HT1080 (cell line): ENCODE measurements around the gene RPTOR. TPM values are rescaled to one million over a fixed set of nuclear protein-coding genes. Genes with fewer than 3 reads are reported as not detected.
A peak's percentile ranks its signal among the peaks of the same experiment; 100 is the strongest.

Experiments
- DNase-seq: peaks from one replicate; pipeline ENCODE4 v3.0.0-alpha.2; 2015; ENCODE audit warnings: low read depth
- total RNA-seq: library from RNA; depleted of rRNA; stranded (reverse); fragments of >200 nt; shearing (Covaris generic); gene quantifications from 2 replicates; pipeline ENCODE4 v1.2.3, GENCODE V29; 2014

Gene RPTOR
- total RNA-seq, 1 experiment from 2014 or later = 18.5 TPM

DNA sequence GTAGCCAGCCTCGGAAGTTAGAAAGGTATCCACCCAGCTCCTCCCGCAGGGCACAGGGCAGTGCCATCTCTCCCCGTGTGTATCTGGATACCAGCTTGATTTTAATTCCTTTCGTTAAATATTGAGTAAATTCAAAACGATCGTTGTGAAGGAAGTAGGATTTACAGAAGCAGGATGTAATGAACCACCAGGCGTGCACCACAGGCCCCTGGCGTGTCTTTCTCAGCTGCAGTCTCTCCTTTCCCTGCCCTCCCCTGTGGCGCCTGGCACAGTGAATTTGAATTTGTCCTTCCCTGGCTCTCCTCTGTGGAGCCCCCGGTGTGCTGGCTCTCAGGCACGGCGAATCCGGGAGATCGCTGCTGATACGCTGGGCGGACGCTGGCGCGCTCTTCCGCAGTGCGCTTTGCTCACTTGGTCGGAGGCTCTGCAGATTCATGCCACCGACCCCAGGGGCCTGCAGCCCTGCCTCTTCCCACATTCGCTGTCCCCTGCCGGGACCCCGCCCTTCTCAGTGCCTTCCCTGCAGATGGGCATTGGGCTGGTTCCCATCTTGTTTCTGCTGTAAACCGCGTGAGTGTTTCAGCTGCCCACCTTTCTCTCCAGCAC lies 164.6 kb downstream of the RPTOR start:
- no peak for DNase-seq

DNA sequence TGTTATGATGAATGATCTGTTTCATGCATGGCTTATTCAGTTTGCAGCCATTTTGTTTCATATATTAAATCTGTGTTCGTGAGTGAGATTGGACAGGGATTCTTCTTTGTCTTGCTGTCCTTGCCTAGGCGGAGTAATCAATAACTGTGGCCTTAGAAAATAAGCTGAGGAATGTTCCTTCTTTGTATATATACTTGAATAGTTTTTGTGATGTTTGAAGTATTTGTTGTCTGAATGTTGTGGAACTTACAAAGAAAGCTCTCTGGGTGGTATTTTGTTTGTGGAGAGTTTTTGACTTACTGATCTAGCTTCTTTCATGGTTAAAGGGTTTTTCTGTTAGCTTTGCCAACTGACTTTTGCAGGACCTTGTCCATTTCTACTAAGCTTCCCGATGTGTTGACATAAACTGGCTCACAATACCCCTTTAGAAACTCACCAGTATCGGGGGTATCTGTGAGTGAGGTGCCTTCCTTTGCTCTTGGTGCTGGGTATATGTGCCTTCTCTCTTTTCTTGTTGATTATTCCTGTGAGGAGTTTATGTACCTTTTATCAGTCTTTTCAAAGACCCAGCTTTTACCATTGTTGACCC lies 166.2 kb downstream of the RPTOR start:
- no peak for DNase-seq

DNA sequence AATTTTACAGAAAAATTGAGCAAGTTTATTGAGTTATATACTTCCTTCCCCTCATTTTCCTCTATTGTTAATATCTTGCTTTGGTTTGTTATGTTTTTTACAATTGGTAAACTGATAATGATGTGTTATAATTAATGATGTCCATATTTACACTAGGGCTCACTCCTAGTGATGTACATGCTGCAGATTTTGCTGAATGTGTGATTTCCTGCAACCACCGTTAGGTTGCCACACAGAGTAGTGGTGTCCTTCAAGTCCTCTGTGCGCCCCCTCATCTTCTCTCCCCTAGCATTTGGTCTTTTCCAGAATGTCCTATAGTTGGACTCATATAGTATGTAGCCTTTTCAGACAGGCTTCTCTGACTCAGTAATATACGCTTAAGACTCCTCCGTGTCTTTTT lies 167.5 kb downstream of the RPTOR start:
- DNase-seq = no peak

DNA sequence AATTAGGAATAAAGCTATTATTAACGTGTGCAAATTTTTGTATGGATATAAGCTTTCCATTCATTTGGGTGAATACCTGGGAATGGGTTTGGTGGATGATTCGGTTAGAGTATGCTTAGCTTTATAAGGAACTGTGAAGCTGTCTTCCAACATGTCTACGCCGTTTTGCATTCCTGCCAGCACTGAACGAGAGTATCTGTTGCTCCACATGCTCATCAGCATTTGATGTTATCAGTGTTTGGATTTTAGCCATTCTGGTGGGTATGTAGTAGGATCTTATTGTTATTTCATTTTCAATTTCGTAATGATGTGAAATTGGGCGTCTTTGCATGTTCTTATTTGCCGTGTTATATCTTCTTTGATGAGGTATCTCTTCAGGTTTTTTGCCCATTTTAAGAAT lies 168.0 kb downstream of the RPTOR start:
- no peak for DNase-seq

DNA sequence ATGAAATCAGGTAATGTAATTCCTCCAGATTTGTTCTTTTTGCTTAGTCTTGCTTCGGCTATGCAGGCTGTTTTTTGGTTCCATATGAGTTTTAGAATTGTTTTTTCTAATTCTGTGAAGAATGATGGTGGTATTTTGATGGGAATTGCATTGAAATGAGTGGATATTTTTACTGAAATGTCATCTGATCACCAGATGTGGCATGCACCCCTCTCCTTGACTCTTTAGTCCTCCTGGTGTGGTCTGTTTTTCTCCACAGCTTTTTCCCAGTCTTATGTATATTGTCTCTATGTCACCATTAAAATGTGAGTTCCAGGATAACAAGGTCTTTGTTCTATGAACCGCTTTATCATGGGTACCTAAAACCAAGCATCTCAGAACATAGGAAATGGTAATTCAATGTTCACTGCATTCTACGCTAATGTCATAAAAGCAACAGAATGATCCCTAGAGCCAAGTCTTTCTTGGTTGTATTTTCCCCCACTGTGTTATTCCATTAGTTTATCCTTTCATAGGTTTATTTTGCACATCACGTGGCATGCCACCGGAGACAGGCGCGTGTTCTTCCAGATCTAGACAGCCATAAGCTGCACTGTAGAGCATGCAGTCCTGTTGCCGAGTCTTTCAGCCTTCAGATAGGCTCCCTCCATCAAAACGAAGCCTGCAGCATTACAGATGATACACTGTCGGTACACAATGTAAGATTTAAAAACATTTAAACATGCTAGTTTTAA lies 172.5 kb downstream of the RPTOR start:
- DNase-seq = no peak

DNA sequence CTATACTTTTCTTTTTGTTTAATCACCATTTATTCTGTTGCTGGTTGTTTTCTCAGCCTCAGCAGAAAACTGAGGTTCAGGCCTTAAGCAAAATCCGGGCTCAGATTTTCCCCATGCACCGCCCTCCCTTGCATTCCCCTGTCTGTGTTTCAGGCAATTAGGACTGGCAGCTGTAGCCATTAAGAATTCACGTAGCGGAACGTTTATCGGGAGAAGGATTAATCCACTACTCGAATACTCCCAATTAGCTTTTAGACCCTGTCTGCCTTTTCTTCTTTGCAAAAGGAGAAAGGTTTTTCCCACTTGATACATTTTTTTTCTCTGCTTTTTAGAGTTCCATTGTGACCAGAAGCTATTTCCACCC lies 173.1 kb downstream of the RPTOR start:
- no peak for DNase-seq

DNA sequence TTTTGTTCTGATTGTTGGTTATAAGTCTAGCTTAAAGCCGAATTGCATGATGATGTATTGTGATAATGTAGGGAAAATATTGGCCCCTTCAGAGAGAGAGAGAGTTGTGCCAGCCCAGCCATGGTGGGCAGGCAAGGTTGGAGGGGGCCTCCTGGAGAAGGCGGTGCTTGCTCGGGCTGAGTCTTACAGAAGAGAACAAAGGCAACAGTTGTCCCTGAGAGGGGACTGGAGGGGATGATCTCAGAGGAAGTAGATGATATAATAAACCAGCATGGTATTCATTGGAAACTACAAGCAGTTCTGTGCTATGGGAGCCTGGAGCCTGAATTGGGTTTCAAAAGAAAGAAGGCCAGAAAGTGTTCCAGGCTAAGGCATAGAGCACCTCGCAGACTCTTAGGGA lies 173.8 kb downstream of the RPTOR start:
- peak; percentile 67 for DNase-seq

DNA sequence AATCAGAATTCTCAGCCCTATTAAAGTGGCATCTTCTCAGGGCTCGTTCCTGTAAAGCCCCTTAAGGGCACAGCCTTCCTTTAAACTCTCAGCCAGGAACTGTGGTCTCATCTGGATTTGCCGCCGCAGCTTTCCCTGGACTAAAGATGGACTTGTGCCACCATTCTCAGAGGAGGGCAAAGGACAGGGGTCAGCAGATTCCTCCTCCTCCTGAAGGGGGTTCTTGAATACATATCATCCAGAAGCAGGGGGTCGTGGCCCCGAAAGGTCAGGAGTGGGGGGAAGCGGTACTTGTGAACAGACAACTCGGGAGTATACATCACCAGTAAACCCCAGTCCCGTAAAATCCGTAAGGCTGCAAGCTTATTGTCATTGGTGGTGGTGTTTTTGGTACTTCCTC lies 174.8 kb downstream of the RPTOR start:
- no peak for DNase-seq

DNA sequence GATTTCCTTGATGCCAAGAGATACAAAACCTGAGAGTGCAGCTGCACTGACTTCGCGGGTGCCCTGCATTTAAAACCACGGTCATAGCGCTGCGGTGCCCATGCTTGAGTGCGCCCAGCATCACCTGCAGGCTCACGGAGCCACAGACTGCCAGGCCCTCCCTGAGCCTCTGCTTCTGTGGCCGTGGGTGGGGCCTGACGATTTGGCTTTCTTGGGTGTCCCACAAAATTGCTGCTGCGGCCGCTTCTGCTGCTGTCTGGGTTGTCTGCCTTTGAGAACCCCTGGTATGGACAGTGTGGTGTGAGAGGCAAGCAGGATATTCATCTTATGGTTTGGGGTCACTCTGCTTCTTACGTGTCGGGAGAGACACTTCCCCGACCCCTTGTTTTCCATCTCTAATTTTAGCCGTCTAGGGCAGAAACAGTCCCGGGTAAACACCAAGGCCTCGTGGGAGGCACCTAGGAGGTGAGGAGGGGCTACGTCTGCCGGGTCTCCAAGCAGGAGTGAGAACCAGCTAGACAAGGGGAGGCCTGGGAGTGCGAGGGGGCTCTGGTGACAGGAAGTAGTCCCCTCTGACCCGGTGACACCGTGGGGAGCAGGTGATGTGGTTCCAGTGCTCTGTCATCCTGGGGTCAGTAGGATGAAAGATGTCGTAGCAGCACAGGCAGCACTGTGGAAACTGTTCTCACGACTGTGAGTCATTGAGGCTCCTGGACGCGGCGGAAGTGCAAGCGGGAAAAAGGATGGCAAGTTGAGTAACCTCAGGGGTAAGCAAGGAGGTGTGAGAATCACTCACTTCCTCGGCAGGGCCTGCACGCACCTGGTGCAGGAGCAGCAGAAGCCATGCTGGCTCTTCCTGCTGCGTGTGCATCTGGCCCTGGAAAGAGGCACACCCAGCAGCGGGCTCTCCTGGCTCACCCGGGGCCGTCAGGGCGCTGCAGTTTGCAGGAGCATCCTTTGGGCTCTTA lies 176.3 kb downstream of the RPTOR start:
- peak; percentile 96 for DNase-seq

DNA sequence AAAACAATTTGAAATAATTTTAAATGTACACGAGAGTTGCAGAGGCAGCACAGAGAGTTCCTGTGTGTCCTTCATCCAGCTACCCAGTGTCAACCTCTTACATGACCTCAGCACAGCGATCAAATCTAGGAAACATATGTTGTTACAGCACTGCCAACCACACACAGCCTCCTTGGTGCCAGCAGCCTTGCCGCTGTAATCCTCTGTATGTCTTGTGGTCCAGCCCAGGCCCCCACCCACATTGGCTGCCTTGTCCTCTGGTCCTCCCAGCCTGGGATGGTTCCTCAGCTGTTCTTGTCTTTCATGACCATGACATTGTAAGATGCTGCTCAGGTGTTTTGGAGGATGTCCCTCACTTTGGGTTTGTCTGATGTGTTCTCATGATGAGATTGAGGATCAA lies 178.0 kb downstream of the RPTOR start:
- no peak for DNase-seq

DNA sequence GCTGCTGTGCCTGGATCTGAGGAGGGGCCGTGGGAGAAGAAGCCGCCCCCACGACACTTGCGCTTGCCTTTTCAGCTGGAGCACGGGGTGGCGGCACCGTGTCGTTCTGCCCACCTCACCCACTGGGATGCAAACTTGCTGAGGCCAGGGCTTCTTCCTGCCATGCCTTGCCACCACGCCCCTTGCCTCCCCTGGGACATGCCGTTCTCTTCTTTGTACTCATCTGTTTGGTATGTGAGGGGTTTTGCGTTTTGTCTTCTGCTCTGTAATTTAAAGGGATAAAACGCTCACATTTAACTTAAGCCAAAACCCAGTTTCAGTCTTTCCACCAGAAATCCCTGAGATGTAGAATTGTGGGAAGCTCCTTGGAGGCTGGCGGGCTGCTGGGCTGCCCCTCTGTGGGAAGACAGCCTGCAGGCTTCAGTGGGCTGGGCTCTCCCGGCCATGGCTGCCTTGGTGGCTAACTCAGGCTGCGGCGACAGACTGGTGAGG lies 180.2 kb downstream of the RPTOR start:
- DNase-seq = peak; percentile 75

DNA sequence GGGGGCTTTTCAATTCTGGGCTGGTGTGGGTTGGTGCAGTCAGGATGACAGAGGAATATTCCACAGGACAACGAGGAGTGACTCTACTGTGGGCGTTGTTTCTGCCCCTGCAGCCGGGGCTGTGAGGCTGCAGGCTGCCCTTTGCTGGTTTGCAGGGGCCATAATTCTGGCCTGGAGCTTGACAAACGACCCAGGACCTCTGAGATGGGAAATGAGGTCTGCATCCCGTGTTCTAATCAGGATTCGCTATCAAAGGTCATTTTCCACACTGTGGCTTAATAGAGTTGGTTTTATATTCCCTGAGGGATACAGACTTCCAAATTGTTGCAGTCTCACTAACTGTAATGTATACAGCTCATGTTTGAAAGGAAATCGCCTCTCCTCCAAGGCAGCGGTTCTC lies 180.9 kb downstream of the RPTOR start:
- DNase-seq = no peak

DNA sequence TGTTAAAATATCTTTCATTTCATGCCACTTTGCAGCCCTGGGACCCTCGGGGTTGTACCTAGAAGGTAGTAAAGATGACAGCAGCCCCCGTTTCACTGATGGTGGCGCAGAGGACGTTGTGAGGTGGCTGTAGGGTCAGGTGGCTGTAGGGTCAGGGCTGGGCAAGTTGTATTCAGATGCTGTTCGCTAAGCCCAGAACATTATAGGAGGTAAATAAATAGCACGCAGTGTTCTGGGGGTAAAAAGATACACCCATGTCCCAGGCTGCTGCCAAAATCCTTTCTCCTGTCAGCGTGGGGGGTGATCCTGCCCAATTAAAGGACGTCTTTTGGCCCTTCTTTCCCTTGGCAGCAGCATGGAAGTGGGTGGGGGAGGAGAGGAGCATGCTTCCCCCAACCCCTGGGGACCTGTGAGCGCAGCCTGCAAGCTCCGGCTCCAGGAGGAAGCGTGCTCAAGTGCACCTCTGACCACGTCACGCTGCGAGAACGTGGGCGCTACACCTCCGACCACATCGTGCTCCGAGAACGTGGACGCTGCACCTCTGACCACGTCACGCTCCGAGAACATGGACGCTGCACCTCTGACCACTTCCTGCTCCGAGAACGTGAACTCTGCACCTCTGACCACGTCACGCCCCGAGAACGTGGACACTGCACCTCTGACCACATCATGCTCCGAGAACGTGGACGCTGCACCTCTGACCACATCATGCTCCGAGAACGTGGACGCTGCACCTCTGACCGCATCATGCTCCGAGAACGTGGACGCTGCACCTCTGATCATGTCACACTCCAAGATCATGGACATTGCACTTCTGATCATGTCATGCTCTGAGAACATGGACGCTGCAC lies 182.1 kb downstream of the RPTOR start:
- no peak for DNase-seq

DNA sequence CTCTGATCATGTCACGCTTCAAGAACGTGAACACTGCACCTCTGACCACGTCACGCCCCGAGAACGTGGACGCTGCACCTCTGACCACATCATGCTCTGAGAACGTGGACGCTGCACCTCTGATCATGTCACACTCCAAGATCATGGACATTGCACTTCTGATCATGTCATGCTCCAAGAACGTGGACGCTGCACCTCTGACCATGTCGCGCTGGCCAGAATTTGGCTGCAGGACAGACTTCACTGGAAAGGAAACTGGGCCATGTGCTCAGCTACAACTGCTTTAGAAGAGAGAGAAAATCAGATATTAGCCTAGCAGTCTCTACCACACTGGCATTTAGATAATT lies 182.7 kb downstream of the RPTOR start:
- no peak for DNase-seq

DNA sequence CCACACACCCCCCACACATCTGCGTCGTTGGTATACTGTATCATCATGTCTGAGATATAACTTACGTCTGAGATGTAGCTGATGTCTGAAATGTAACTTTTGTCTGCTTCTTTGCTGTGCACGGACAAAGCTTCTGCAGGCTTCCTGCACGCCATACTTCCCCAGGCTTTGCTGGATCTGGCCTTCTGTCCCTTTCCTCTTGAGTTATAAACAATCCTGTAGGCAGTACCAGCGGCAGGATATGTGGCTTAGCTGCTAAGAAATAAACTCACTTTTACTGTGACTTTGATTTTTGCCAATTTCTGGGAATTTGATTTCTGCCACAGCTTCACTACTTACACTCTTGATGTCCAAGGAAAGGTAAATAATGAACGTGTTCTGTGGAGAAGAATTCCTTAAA lies 184.4 kb downstream of the RPTOR start:
- no peak for DNase-seq

DNA sequence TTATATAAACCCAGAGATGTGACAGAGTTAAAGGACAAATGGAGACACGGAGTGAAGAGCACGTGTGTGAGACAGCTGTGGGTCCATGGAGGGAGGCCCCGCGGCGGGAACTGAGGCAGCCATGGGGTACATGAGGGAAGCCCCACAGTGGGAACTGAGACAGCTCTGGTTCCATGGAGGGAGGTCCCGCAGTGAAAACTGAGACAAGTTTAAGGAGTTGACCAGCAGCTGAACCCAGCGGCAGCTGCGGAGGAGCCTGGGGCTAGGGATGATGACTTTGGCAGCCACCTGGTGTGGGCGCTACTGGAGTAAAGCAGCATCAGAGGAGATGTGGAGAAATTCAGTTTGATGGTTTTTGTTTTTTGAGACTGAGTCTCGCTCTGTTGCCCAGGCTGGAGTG lies 185.1 kb downstream of the RPTOR start:
- DNase-seq = no peak

DNA sequence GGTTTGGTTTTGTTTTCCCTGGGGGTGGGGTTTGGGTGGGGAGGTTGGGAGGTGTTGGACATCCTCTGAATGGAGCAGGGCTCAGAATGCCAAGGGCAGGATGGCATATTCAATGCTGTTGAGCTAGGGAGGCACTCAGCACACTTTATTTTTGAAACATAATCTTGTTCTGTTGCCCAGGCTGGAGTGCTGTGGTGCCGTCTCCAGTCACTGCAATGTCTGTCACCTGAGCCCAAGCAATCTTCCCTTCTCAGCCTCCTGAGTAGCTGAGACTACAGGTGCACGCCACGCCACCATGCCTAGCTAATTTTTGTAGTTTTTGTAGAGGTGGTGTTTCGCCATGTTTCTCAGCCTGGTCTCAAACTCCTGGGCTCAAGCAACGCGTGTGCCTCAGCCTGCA lies 186.1 kb downstream of the RPTOR start:
- DNase-seq = no peak

DNA sequence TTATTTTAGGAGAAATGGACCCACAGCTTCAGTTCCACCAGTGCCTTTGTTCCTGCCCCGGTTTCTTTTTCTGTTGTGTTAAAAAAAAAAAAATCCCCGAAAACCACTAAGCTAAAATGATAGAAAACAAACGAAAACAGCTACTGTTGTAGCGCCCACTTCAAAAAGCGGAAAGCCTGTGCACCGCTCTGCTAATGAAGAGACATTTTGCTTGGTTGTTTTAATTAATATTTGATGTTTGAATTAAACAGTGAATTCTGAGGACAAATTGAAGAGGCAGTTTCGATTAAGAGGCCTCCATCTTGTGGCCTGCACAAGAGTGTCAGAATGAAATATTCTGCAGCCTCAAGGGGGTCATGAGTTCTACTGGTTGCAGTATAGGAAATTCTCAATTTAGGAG lies 186.7 kb downstream of the RPTOR start:
- no peak for DNase-seq

DNA sequence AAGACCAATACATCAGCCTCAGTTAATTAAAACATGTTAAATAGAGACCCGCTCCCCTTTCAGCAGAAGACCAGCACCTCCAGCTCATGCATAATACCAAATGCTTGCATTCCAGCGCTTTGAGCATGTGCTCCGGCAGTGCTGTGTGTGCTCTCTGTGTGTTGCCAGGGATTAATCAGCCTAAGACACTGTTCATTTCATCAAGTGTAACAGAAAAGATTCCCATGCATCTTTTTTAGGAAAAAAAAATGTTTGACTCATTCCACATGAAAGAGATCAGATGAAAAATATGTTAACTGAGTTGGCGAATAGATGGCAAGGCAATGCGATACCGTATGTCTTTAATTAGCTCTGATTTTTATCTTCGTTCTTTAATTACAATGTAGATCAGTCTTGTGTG lies 187.6 kb downstream of the RPTOR start:
- no peak for DNase-seq

DNA sequence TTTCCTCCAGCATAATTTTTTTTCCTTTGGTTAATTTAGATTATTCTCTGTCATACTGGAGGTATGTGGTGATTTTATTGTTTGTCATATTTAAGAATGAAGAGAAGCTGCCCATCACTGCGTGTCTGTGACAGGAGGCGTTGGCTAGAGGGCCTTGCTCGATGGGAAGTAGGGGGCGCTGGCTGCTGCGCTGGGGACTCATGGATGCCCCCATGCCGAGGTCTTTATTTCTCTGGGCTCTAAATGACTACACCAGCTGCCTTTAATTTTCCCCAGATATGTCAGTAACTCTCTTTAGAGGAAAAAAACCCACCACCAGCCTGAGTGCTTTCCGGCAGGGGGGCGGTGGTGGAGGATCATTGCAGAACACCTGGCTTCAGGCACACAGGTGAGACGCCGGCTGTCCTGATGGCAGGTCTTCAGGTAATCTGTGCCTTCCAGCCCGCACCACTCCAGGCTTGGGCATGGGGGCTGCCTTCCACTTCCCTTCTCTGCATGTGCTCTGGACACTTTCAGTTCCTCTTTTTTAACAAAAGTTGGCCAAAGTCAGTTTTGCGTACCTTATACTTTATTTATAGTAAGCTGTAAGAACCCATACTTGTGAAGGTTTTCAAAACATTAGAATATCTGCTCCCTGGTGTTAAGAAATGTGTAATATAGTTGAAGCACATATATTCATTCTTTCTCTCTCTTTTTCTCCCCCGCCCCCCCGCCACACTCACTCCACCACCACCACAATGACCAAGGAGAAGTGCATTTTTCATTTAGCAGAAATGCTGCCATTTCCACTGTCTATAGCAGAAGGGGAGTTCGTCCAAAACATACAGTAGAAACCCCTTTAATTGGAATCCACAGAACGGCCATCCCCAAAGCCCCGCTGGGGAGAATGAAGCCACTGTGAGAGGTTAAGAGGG lies 192.7 kb downstream of the RPTOR start:
- DNase-seq = no peak
